ENCODE measurements around the gene DHX16.

Gene DHX16

GRCh38 chr6:30626484-30627366 lies 46.1 kb downstream of the DHX16 start, which contains the start of gene ATAT1:
ATAT1 (plus strand) TSS chr6:30626874.
- peak; percentile 89 to 92 for DNase-seq

- DNase-seq, result no peak
Observed at GRCh38 chr6:30625511-30625910, 47.3 kb downstream of the DHX16 start.

GRCh38 chr6:30619561-30619960 lies 53.2 kb downstream of the DHX16 start:
- no peak for DNase-seq

GRCh38 chr6:30618270-30618797 lies 54.5 kb downstream of the DHX16 start:
- no peak for DNase-seq

- DNase-seq, result peak; percentile 99
Observed at GRCh38 chr6:30617565-30618269, 55.1 kb downstream of the DHX16 start, which contains the start of gene MRPS18B. MRPS18B (plus strand) TSS chr6:30617840; CDS start chr6:30617866, 26 bp downstream.

GRCh38 chr6:30616811-30617564 lies 55.8 kb downstream of the DHX16 start, which contains the start of gene PPP1R10:
PPP1R10 (minus strand) TSS chr6:30617243; CDS start chr6:30609944, 7,299 bp downstream.
- DNase-seq, result peak; percentile 100

GRCh38 chr6:30615958-30616810 lies 56.6 kb downstream of the DHX16 start:
- peak; percentile 57 to 72 for DNase-seq

- DNase-seq, result peak; percentile 37 to 68
Observed at GRCh38 chr6:30615219-30615957, 57.4 kb downstream of the DHX16 start.

GRCh38 chr6:30614843-30615218 lies 58.0 kb downstream of the DHX16 start:
- DNase-seq, result peak; percentile 95 to 96

- peak in 1 of 2 donors; percentile 44 for DNase-seq
Observed at GRCh38 chr6:30614044-30614842, 58.6 kb downstream of the DHX16 start.

GRCh38 chr6:30613251-30614043 lies 59.4 kb downstream of the DHX16 start:
- DNase-seq, result no peak

GRCh38 chr6:30612687-30613248 lies 60.0 kb downstream of the DHX16 start:
- no peak for DNase-seq

- DNase-seq, result no peak
Observed at GRCh38 chr6:30612213-30612612, 60.6 kb downstream of the DHX16 start.

GRCh38 chr6:30611856-30612194 lies 61.0 kb downstream of the DHX16 start:
- DNase-seq, result no peak

GRCh38 chr6:30611150-30611855 lies 61.5 kb downstream of the DHX16 start:
- DNase-seq, result no peak

- DNase-seq, result no peak
Observed at GRCh38 chr6:30610065-30610464, 62.7 kb downstream of the DHX16 start.

- no peak for DNase-seq
Observed at GRCh38 chr6:30603961-30604360, 68.8 kb downstream of the DHX16 start.

Data from CD4-positive, alpha-beta T cell treated with Interferon alpha-2 for 1 hour (primary cell).